Activated naive CD4-positive, alpha-beta T cell treated with anti-CD3 and anti-CD28 coated beads, Interleukin-2, amount 50 U/mL, for 16 hours (primary cell): Measurements from ENCODE around the gene TARP.
"Not testable (repeated sequence)": the region's sequence is repeated elsewhere in the genome, so short reads cannot be mapped to it uniquely, and the experiment has no call there.

Experiments
- DNase-seq: peaks from one replicate; pipeline ENCODE4 v3.0.0-alpha.2; 2020

TARP gene

DNA sequence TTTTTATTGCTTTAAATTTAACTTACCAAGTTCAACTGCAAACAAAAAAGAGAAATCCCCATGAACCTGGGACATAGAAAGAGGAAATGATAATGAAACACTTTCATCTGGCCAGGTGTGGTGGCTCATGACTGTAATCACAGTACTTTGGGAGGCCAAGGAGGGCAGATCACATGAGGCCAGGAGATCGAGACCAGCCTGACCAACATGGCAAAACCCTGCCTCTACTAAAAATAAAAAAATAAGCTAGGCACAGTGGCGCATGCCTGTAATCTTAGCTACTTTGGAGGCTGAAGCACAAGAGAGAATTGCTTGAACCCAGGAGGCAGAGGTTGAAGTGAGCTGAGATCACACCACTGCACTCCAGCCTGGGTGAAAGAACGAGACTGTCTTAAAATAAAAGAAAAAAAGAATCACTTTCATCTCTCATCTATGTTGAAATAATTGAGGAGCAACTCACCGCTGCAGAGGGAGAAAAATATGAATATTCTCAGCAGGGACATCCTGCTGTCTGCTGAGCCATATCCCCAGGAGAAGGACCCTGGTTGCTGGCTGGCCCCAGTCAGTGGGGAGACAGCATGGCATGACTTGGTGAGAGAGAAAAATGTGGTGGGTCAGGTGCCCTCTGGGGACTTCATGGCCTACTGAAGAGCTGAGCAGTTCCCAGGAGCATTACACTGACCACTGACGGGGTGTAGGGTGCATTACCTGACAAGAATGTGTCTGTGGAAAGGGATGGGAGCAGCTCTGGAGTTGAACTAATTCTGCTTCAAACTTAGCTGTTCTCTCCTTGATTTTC lies 22.8 kb upstream of the TARP start:
- no peak for DNase-seq

DNA sequence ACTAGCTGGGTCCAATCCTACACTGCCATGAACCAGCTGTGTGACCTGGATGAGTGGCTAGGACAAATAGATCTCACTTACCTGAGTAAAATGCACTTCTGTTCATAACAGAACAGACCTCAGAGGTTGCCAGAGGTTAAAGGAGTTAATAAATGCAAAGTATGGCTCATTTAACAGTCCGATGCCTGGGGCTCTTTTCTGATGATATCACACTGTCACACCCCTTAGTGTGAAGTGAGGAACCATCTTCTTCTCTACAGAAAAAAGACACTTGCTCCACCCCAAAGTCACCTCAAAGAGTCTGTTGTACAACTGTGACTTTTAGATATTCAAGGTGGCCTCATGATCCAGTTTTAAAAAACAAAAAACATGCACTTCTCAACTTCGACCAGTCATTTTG lies 21.5 kb upstream of the TARP start:
- DNase-seq, result no peak

DNA sequence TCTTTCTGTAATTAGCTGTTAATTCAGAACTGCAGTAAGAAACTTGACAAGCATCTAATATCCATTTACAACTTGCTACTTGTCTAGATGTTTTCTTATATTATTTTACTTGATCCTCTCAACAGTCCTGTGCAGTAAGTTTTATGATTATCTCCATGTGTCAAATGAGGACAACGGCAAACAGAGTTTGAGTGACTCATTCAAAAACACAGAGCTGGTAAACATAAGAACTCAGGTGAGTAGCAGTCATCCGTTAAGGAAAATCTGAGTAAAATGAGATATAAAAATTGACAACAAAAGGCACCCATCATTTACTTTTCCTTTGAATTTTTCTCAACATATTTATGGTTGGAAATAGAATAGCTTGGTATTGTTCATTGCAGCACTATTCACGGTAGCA lies 19.0 kb upstream of the TARP start:
- no peak for DNase-seq

DNA sequence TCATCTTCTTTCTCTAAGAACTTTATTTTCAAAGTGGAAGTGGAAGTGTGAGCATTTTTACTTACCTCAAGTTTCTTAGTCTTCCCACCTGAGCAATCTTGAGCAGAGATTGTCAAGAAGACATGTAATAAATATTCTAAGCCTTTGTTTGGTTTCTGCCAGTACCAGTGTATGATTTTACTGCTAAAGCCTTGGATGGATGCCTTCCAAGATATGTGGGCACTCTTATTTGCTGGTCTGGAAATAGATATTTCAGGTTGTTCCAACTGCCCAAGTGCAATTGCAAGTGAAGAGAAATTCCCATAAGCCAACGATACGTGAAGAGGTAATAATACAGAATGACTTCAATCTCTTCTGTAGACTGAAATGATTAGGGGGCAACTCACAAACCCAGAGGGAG lies 18.2 kb upstream of the TARP start:
- DNase-seq, result no peak

DNA sequence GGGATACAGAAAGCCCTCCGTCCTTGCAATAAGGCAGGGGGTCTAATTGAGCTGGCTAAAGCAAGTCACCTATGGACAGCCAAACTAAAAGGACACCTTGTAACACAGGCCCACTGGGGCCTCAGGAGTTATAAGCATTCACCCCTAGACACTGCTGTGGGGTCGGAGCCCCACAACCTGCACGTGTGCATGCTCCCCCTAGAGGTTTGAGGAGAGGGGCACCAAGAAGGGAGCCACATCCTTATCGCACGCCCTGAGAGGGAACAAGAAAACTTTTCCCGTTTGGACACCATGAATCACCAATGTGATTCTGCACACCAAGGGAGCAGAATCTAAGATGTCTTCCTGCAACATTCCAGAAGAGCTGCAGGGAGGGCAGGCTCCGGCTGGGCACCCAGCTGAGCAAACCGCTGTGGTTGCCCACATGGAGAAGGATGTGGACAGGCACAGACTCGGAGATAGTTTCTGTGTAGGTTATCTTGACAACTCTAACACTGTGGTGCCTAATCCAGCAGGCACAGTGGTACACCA lies 17.7 kb upstream of the TARP start:
- DNase-seq, result no peak

DNA sequence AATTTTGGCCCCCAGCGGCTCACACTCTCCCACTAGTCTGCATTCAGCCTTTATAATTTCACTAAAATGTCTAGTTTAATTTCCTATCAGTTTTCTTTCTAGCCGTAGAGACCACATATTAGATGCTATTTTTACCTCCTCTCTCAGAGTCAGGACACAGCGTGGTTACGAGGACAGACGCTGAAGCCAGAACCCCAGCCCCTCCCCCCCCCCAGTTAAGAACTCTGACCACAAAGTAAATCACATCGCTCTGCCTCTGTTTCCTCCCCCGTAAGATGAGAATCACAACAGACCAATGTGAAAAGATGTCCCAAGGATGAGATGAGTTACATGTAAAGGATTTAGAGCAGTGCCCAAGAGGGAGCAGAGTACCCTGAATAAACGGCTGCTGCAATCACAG lies 11.1 kb upstream of the TARP start:
- no peak for DNase-seq

DNA sequence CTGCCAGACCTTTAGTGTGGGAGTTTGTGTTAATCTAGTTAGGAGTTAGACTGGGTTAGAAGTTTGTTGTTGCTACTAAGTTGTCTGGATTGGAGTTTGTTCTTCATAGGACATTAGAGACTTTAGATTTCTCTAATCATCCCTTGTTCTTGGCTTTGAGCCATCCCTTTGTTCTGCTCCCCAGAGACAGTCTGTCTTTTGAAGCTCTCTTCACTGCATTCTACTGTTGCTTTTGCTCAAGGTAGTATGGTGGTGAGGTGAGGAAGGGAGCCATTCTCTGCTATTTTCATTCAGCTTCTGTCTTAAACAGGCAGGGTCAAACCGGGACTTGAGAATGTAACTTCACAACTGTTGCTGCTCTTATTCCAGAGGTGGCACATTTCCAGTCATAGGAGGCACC lies 10.4 kb upstream of the TARP start:
- DNase-seq, result no peak

DNA sequence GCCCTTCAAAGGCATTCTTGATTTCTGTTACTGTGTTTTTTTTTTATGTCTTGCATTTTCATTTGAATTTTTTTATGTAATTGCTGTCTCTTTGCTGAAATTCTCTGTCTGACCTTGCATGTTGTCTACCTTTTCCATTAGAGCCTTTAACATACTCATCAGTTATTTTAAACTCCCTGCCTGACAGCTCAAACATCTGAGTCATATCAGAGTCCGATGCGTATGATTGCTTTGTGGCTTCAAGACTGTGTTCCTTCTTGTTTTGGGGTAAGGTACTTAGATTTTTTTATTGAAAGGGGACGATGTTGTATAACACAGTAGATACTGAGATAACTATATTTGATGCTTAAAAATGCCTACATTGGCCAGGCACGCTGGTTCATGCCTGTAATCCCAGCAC lies 9.7 kb upstream of the TARP start:
- no peak for DNase-seq

DNA sequence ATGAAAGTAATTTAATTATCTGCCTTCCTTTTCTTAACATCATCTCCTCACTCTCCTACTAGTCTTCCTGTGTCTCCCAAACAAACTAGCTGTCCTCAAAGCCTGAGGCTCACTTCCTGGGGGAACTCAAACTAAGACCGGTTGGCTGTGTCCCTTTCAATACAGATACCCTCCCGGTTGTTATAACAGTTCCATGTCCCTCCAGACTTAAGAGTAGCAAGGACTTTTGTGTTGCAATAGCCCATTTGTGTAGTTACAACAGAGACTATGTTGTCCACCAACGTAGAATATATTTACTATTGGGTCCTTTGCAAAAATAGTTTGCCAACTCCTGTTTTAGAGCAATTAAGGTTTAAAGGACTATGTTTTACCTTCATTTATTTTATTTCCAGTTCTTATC lies 8.6 kb upstream of the TARP start:
- DNase-seq, result no peak

DNA sequence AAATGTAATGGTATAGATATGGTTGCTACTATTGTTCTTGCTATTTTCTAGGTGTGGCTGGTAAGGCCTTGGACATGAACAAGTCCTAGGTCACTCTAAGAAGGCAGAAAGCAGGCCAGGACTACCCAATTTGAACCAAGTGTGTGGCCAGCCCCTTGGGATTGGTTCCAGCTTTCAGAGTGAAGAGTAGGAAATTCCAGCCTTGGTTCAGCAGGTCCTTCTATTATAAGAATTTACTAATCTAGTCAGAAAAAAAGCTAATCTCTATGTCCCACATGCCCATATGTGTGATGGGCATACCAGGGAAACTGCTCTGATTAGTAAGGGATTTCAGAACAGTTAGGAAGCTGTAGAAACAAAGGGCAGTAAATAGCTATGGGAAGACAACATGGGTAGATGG lies 7.8 kb upstream of the TARP start:
- no peak for DNase-seq

DNA sequence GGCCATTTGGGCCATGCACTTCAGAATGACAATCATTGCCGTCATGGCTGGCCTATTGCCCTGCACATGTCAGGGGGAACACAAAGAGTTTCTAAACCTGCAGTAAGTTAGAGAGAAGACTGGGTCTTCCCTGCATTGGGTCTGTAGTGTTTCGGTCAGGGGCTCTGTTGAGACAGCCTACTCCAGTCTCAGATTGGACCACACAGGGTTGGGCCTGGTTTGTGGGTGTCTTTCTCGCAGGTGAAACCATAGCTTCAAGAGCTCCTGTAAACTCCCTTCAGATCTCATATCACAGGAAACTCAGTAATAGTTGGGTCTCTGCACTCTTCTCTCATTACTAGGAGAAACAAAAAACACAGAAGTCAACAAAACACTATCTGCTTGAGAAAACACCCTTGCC lies 7.3 kb upstream of the TARP start:
- no peak for DNase-seq

DNA sequence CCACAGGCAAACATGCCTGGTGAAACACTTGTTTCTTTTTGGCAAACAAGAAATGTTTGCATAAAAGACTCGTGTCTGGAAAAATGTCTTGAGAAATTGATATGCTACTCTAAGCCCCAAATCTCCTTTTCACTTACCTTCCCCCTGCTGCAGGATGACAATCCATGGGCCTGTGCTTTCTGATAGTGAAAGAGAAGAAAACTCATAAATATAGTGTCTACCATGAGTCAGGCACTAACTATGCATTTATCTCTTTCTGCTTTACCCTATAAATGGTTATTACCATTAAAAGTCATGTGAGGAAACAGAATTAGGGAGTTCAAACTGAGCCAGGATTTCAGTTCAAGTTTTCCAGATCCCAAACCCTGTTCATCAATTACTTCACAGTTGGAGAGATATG lies 6.6 kb upstream of the TARP start:
- DNase-seq, result no peak

DNA sequence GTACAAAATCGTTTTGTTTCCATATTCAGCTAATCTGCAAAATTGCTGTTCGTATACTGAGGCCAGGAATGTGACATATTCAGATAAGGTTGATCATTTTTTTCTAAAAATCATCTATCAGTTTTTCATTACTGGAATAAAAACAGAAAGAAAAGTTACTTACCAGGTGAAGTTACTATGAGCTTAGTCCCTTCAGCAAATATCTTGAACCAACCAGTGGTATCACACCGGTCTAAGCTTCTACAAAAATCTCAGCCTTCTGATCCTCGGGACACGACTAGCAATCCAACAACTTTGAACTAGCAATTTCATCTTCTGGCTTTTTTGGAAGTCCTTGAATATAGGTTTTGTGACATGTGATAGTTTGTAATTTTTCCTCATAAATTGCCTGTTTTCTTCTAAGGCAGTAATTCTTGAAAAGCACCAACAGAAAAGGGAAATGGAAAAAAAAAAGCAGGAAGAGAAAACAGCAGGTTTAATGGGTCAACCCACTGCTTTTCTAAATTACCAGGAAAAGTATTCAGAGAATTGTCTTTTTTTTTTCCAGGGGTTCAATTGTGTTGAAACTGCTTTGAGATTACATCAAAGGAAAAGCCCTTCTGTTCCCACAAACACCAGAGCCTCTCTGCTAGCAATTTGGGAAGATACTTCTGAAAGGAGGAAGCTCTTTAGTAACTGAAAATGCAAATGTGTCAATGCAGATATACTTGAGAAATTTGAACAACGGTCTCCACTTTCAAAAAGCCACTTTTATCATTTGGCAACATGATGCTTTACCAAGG lies 2.9 kb upstream of the TARP start:
- no peak for DNase-seq

DNA sequence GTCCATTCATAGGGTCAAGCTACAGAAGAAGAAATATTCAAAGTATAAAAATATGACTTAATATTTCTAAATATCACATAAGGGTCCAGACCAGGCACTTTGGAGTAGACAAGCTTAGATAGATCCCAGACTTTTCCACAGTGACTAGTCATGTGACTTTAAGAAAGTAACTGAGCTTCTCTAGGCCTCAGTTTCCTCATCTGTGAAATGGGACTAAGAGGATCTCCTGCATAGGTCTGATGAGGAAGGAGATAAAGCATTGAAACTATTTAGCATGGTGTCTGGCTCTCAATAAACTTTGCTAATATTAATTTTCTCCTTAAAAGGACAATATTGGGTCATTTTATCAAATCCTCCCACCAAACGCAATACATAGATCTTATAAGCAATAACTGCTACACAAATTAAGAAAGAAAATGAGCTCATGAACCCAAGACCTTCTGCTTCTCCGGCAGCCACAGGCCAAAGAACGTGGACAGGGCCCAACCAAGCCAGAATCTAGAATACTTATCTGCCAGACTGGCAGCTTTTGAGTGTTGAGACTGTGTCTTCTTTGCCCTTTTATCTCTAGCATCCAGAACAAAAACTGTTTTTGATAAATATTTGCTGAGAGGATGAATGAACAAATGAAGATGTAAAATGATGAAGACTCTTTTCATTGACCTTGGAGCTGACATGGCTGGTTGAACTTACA lies 1.6 kb upstream of the TARP start:
- no peak for DNase-seq

DNA sequence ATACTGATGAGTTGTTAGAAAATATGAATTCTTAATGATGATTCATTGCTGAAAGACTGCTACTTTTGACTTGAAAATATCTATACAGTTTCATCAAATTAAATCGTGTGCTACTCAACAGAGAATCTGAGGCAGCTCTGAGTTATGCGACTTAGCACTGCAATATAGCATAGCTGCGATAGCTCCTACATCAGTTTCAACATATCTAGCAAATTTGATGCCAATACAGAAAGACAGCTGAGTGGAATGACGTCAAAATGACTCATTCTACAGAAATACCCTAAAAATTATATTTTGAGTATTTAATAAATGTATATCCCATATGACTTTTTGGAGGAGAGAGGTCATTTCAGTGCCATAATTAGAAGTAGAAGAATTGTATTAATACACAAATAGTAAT lies 1.1 kb upstream of the TARP start:
- no peak for DNase-seq

DNA sequence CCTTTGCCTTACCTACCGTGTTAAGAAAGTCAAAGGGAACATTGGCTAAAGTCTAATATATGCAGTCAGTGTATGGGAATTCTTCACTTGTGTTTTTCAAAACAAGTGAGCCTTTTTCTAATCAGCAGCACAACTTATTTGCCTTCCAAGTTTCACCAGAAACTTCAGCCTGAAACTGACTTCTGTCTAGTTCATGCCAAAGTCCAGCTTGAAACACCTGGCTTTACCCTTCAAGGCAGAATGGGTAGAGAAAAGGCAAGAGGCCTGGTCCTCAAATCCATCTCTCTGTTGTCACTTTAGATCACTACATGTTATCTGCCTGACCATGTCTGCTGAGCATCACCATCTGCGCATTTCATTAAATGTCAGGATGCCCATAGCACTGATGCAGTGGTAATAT lies 3.0 kb downstream of the TARP start:
- DNase-seq, result not testable (repeated sequence)

DNA sequence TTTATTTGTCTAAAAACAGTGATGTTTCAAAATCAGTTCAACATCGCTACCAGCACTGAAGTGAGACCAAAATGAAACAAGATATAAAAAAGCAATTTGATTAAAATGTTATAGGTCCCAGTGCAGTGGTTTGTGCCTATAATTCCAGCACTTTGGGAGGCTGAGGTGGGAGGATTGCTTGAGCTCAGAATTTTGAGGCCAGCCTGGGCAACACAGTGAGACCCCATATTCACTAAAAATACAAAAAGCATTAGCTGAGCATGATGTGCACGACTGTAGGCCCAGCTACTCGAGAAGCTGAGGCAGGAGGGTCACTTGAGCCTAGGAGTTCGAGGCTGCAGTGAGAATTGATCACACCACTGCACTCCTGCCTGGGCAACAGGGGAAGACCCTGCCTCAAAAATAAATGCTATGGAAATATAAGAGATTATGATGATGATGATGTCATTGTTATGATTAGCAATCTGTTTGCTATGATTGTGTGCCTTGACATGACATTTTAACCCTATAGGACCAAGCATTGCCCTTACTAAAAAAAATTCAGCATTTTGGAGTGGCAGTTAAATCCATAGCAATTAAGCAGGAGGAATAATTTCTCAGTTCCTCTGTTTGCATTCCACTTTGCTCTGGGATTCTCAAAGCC lies 3.6 kb downstream of the TARP start:
- not testable (repeated sequence) for DNase-seq

DNA sequence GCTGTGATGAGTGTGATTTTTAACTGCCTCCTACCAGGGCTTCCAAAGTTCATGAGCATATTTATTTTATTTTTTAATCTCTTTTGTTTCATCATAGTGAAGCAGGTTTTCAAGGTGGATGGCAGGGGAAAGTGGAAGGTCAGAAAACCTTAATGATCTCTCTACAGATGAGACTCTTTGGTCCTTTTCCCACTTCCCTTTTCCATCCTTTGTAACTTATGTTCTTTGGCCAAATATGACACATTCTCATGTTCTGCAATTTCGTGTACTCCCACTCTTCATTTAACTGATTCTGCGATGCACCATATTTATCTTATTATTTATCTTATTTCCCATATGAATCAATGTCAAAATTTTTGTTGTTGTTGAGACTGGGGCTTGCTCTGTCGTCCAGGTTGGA lies 7.5 kb downstream of the TARP start:
- not testable (repeated sequence) for DNase-seq

DNA sequence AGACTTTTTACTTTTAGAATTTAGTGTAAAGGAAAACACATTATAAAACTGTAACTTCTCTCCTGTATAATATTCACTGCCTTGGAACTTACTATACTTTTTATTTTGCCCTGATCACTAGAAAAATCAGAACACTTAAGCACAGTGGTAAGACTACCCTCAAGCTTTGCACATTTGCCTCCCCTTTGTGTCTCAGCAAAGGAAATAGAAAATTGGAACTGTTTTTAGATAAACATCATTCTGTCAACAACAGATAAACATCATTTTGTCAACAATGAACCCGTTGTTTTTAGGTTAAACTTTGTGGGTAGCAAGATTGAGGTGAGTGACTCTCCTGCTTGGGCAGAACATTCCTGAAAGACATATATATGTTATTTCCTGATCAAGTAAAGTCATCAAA lies 8.8 kb downstream of the TARP start:
- not testable (repeated sequence) for DNase-seq

DNA sequence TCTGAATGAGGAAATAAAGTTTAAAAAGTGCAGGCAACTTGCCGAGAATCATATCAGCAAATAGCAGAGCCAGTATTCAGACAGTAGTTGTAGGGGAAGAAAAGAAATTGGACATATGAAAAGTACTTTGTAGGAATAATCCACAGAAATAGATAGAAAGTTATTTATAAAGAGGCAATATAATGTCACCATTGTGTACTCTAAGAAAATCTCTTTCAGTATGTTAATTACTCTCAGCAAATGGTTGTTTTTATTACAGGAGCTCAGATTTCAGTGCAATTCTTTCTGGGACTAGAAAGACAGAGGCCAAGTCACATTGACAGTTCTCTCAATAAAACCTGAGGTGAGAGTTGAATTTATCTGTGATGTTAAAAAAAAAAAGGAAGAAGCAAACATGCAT lies 10.2 kb downstream of the TARP start:
- DNase-seq, result not testable (repeated sequence)

DNA sequence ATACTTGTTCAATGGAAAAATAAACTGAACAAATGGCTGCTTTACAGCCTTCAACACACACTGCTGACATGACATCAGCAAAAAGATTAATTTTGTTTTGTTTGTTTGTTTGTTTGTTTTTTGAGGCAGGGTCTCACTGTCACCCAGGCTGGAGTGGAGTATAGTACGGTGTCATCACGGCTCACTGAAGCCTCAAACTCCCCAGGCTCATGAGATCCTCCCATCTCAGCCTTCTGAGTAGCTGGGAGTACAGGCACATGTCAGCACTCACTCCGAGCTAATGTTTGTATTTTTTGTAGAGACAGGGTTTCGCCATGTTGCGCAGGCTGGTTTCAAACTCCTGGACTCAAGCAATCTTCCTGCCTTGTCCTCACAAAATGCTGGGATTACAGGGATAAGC lies 10.9 kb downstream of the TARP start:
- DNase-seq, result no peak

DNA sequence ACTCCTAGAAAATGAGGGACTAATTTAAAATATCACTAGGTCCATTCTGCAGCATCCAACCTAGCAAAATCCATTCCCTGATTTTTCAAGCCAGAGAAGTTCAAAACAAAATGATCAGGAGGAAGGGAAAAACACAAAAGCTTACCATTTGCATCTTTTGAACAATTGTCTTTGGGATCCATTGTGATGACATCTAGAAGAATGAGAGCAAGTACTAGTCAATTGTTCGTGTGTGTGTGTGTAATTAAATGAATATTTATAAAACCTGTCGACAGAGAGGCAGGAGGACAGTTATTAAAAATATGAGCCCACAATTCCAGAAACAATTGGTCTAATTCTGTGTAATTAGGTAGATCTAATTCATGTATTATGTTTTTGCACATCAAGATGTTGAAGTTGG lies 11.4 kb downstream of the TARP start:
- DNase-seq, result not testable (repeated sequence)

DNA sequence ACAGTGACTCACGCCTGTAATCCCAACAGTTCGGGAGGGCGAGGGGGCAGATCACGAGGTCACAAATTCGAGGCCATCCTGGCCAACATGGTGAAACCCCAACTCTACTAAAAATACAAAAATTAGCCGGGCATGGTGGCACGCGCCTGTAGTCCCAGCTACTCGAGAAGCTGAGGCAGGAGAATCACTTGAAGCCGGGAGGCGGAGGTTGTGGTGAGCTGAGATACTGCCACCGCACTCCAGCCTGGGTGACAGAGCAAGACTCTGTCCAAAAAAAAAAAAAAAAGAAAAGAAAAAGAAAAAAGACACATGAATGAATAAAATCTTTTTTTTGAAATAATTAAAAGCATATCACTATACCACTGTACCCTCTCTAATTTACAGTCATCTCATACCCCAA lies 11.8 kb downstream of the TARP start:
- DNase-seq, result not testable (repeated sequence)
